HepG2 (cell line): Measurements from ENCODE around the gene NTMT1. TPM values are rescaled to one million over a fixed set of nuclear protein-coding genes. Genes with fewer than 3 reads are reported as not detected.

Source experiments
- ELF4 ChIP-seq: sonication (generic); formaldehyde crosslinking; IDR thresholded peaks from 2 replicates; pipeline ENCODE4 v1.5.0; 2020; ENCODE audit warnings: missing genetic modification reagents, mild to moderate bottlenecking, moderate library complexity, borderline replicate concordance
- GLMP ChIP-seq: sonication (generic); formaldehyde crosslinking; IDR thresholded peaks from 2 replicates; pipeline ENCODE4 v1.9.0; 2021; ENCODE audit warnings: missing genetic modification reagents, mild to moderate bottlenecking, borderline replicate concordance
- ISL2 ChIP-seq: sonication (generic); formaldehyde crosslinking; IDR thresholded peaks from 2 replicates; pipeline ENCODE4 v1.5.0; 2020; ENCODE audit warnings: missing genetic modification reagents
- KDM1A ChIP-seq: IDR thresholded peaks from 2 replicates; pipeline ENCODE4 v1.6.1; 2016; ENCODE audit warnings: missing compliant biosample characterization
- MNT ChIP-seq: fragments of 450-650 bp; IDR thresholded peaks from 2 replicates; pipeline ENCODE4 v1.6.1; 2016
- SKIL ChIP-seq: sonication (generic); formaldehyde crosslinking; IDR thresholded peaks from 2 replicates; pipeline ENCODE4 v1.8.0; 2022; ENCODE audit warnings: missing genetic modification reagents, mild to moderate bottlenecking, moderate library complexity, borderline replicate concordance
- TBX3 ChIP-seq: fragments of 450-650 bp; IDR thresholded peaks from 2 replicates; pipeline ENCODE4 v1.6.1; 2017; ENCODE audit warnings: antibody characterized with exemption, mild to moderate bottlenecking, inconsistent platforms, borderline replicate concordance
- TFAP4 ChIP-seq: sonication (generic); IDR thresholded peaks from 2 replicates; pipeline ENCODE4 v1.6.1; 2016; ENCODE audit warnings: low read depth, borderline replicate concordance
- YEATS4 ChIP-seq: sonication (generic); formaldehyde crosslinking; IDR thresholded peaks from 2 replicates; pipeline ENCODE4 v1.4.0; 2020; ENCODE audit warnings: missing genetic modification reagents, borderline replicate concordance
- ZBTB33 ChIP-seq: sonication (generic); formaldehyde crosslinking; IDR thresholded peaks from 2 replicates; pipeline ENCODE4 v1.4.0; 2020; ENCODE audit warnings: missing genetic modification reagents
- ZBTB37 ChIP-seq: sonication (generic); formaldehyde crosslinking; IDR thresholded peaks from 2 replicates; pipeline ENCODE4 v1.4.0; 2020; ENCODE audit warnings: mild to moderate bottlenecking, missing genetic modification reagents
- ZBTB7B ChIP-seq: sonication (generic); formaldehyde crosslinking; IDR thresholded peaks from 2 replicates; pipeline ENCODE4 v1.4.0; 2020; ENCODE audit warnings: missing genetic modification reagents
- ZFAT ChIP-seq: sonication (generic); formaldehyde crosslinking; conservative IDR thresholded peaks from 2 replicates; pipeline ENCODE4 v1.8.1; 2023; ENCODE audit warnings: missing genetic modification reagents, inconsistent platforms
- ZNF205 ChIP-seq: IDR thresholded peaks from 2 replicates; pipeline ENCODE4 v1.6.1; 2018; ENCODE audit warnings: missing biosample characterization, missing genetic modification reagents
- ZNF263 ChIP-seq: sonication (generic); formaldehyde crosslinking; IDR thresholded peaks from 2 replicates; pipeline ENCODE4 v1.4.0; 2020; ENCODE audit warnings: missing genetic modification reagents
- ZNF713 ChIP-seq: sonication (generic); formaldehyde crosslinking; IDR thresholded peaks from 2 replicates; pipeline ENCODE4 v1.4.0; 2020; ENCODE audit warnings: mild to moderate bottlenecking, missing genetic modification reagents
- ZNF724P ChIP-seq: sonication (generic); formaldehyde crosslinking; IDR thresholded peaks from 2 replicates; pipeline ENCODE4 v1.8.0; 2022; ENCODE audit warnings: missing genetic modification reagents, borderline replicate concordance
- ZNF781 ChIP-seq: sonication (generic); formaldehyde crosslinking; IDR thresholded peaks from 2 replicates; pipeline ENCODE4 v1.5.1; 2020; ENCODE audit warnings: borderline replicate concordance, mild to moderate bottlenecking, missing genetic modification reagents; ENCODE audit errors: not compliant biosample characterization
- ZNF788 ChIP-seq: sonication (generic); formaldehyde crosslinking; IDR thresholded peaks from 2 replicates; pipeline ENCODE4 v1.5.0; 2020; ENCODE audit warnings: mild to moderate bottlenecking, missing genetic modification reagents, borderline replicate concordance
- ZNF792 ChIP-seq: IDR thresholded peaks from 2 replicates; pipeline ENCODE4 v1.6.1; 2016
- polyA plus RNA-seq, 8 experiments: library from polyadenylated mRNA; depleted of rRNA in 3 of 8; stranded (reverse) in 7 of 8; unstranded in 1 of 8; fragments of >200 nt; fragmentation: Illumina TruSeq in 4 of 8; extraction: Trizol in 4 of 8; gene quantifications; 2 replicates each; pipeline versions ENCODE4 v1.2.1 to v1.2.3, GENCODE V29; 2011 to 2016; ENCODE audit warnings: low read depth in 4 of 8, missing spikeins in 1 of 8, mixed read lengths in 1 of 8; ENCODE audit not compliant: insufficient read depth in 1 of 8
- total RNA-seq, 5 experiments: library from RNA; depleted of rRNA; stranded (reverse); fragments of >200 nt; fragmentation: Illumina TruSeq; extraction: Trizol; gene quantifications; 2 replicates each; pipeline ENCODE4 v1.2.3, GENCODE V29; 2016; ENCODE audit warnings: low read depth in 1 of 5

The NTMT1 gene
- total and polyA plus RNA-seq, 2 of the 13 experiments (the other 11 are each of a cell fraction or from before 2014, with no cell fraction given), result 49.1 to 53.8 TPM

- TF ChIP-seq ZBTB7B (peak; percentile 79), ZNF792 (CRISPR knock-in tag) (peak; percentile 96), ZFAT (CRISPR knock-in tag) (no peak), ZNF781 (CRISPR knock-in tag) (no peak), ZNF788 (peak; percentile 96), ZBTB37 (no peak), SKIL (0 out of 2 replicates have a peak, but pooled peaks have one; percentile 12), ZNF724P (CRISPR knock-in tag) (no peak), TBX3 (no peak), KDM1A (CRISPR knock-in tag) (no peak), MNT (peak; percentile 30; the same call in 1 of the 2 replicates), TFAP4 (peak; percentile 44; the same call in 1 of the 2 replicates), ISL2 (CRISPR knock-in tag) (peak; percentile 47; the same call in 1 of the 2 replicates), YEATS4 (CRISPR knock-in tag) (peak; percentile 68), ZNF713 (CRISPR knock-in tag) (0 out of 2 replicates have a peak, but pooled peaks have one; percentile 19), ZNF263 (CRISPR knock-in tag) (peak; percentile 58), ZNF205 (CRISPR knock-in tag) (peak; percentile 94), ZBTB33 (peak; percentile 85), GLMP (CRISPR knock-in tag) (no peak), ELF4 (CRISPR knock-in tag) (no peak)
Measured at GRCh38 chr9:129641750-129642585, 16.0 kb downstream of the NTMT1 start, which contains the start of gene ASB6 (continued).
